Measurements from ENCODE around the gene FBXO22.

DNA sequence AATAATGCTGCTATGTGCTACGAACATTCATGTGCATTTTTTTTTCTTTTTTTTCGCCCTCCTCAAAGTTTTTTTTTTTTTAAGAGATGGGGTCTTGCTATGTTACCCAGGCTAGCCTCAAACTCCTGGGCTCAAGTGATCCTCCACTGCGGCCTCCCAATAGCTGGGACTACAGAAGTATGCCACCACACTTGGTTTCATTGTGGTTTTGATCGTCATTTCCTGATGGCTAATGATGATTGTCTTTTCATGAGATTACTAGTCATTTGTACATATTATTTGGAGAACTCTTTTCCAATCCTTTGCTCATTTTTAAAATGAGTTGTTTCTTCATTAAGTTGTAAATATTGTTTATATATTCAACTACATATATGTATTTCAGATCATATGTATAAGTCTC is 48.8 kb downstream of the FBXO22 start:
- TF ChIP-seq FOXM1 (IDR thresholded peaks at IDR 0.05; ENCODE audit: borderline replicate concordance, low read depth) (no peak), CEBPB (IDR thresholded peaks at IDR 0.05) (no peak), TAF1 (IDR thresholded peaks at IDR 0.05; ENCODE audit: low read depth) (no peak), RAD21 (IDR thresholded peaks at IDR 0.05; ENCODE audit: low read depth) (no peak)
